Peyer's patch (tissue), 4 donors: ENCODE data around the gene GALK2. TPM values are rescaled to one million over a fixed set of nuclear protein-coding genes. Genes with fewer than 3 reads are reported as not detected.
A peak's percentile ranks its signal among the peaks of the same experiment; 100 is the strongest.

Source experiments
- DNase-seq, 3 donors: peaks; one replicate each; pipeline ENCODE4 v3.0.0-alpha.2; 2017 to 2019
- H3K27ac ChIP-seq, 4 donors: fragments of 200-600 bp; sonication (generic); one replicate each; pipeline ENCODE4 v1.5.1; 2016 to 2019
- H3K27me3 ChIP-seq, 2 donors: fragments of 200-600 bp; sonication (generic); one replicate each; pipeline ENCODE4 v1.5.1; 2019
- H3K36me3 ChIP-seq, 3 donors: fragments of 200-600 bp; sonication (generic); one replicate each; pipeline ENCODE4 v1.5.1; 2016 to 2019
- H3K4me1 ChIP-seq, 4 donors: fragments of 200-600 bp; sonication (generic); one replicate each; pipeline ENCODE4 v1.5.1; 2016 to 2019
- H3K4me3 ChIP-seq, 4 donors: fragments of 200-600 bp; sonication (generic); 1 replicate in 3 of 4; 2 replicates in 1 of 4; pipeline ENCODE4 v1.5.1; 2016 to 2019; ENCODE audit warnings: mild to moderate bottlenecking in 1 of 4
- H3K9me3 ChIP-seq, 4 donors: fragments of 200-600 bp; sonication (generic); one replicate each; pipeline ENCODE4 v1.5.1; 2016 to 2019; ENCODE audit warnings: mild to moderate bottlenecking in 1 of 4
- CTCF ChIP-seq, 6 experiments: fragments of 450-650 bp in 4 of 6; fragments of 200-600 bp in 2 of 6; sonication (generic) in 1 of 6; IDR thresholded peaks; one replicate each; pipeline ENCODE4 v1.5.1; 2017 to 2019; ENCODE audit warnings: antibody characterized with exemption in 6 of 6, mild to moderate bottlenecking in 3 of 6, moderate library complexity in 1 of 6
- POLR2A ChIP-seq, 2 donors: fragments of 450-650 bp; IDR thresholded peaks; one replicate each; pipeline ENCODE4 v1.5.1; 2017; ENCODE audit warnings: antibody characterized with exemption in 2 of 2, mild to moderate bottlenecking in 2 of 2, moderate library complexity in 2 of 2
- total RNA-seq, 4 donors: library from RNA; depleted of rRNA; stranded (reverse); fragments of >200 nt; gene quantifications; one replicate each; pipeline ENCODE4 v1.1.0, GENCODE V29; 2016

GALK2 gene
- total RNA-seq, 4 donors from 2014 or later, result 33.4 to 61.9 (median 44.3) TPM

GRCh38 chr15:49212897-49213296 lies 42.9 kb downstream of the GALK2 start:
- no peak for TF ChIP-seq CTCF (IDR thresholded peaks at IDR 0.05)
- TF ChIP-seq POLR2A (IDR thresholded peaks at IDR 0.05), result no peak
- Histone ChIP-seq H3K36me3 (peaks cover 0 to 5% (median 0%) of the 10 kb centered on the region in 3 donors), H3K27me3 (no peaks in the 10 kb centered on the region), H3K9me3 (peaks cover 0 to 2% (median 0%) of the 10 kb centered on the region in 4 donors), H3K4me3 (no peak overlapping the region), H3K27ac (no peak overlapping the region), H3K4me1 (no peaks in the 10 kb centered on the region)
- no peak for DNase-seq

- DNase-seq, result no peak
- Histone ChIP-seq H3K36me3 (peaks cover 0 to 16% (median 0%) of the 10 kb centered on the region in 3 donors), H3K9me3 (no peaks in the 10 kb centered on the region), H3K27ac (no peak overlapping the region), H3K4me3 (no peak overlapping the region), H3K4me1 (no peaks in the 10 kb centered on the region), H3K27me3 (no peaks in the 10 kb centered on the region)
- no peak for TF ChIP-seq POLR2A (IDR thresholded peaks at IDR 0.05)
- TF ChIP-seq CTCF (IDR thresholded peaks at IDR 0.05), result peak in 1 of 6 experiments; percentile 21
Measured at GRCh38 chr15:49215768-49216739, 46.0 kb downstream of the GALK2 start.

- Histone ChIP-seq H3K27me3 (no peaks in the 10 kb centered on the region), H3K4me3 (no peak overlapping the region), H3K4me1 (no peaks in the 10 kb centered on the region), H3K27ac (no peak overlapping the region), H3K36me3 (peaks cover 0 to 16% (median 0%) of the 10 kb centered on the region in 3 donors), H3K9me3 (peaks cover 0 to 3% (median 0%) of the 10 kb centered on the region in 4 donors)
- DNase-seq, result no peak
- no peak for TF ChIP-seq POLR2A (IDR thresholded peaks at IDR 0.05)
- TF ChIP-seq CTCF (IDR thresholded peaks at IDR 0.05), result no peak
Measured at GRCh38 chr15:49223536-49224274, 53.7 kb downstream of the GALK2 start.

- no peak for DNase-seq
- no peaks in the 10 kb centered on the region for H3K4me1 ChIP-seq
- H3K27ac ChIP-seq, result no peak overlapping the region
- H3K4me3 ChIP-seq, result no peak overlapping the region
- TF ChIP-seq CTCF (IDR thresholded peaks at IDR 0.05) (peak in 1 of 6 experiments; percentile 16), POLR2A (IDR thresholded peaks at IDR 0.05) (no peak)
- H3K36me3 ChIP-seq, result peaks cover 0 to 6% (median 0%) of the 10 kb centered on the region in 3 donors
- no peaks in the 10 kb centered on the region for H3K27me3 ChIP-seq
- H3K9me3 ChIP-seq, result peaks cover 0 to 3% (median 0%) of the 10 kb centered on the region in 4 donors
Measured at GRCh38 chr15:49225572-49226281, 55.7 kb downstream of the GALK2 start.

GRCh38 chr15:49227602-49228001 lies 57.6 kb downstream of the GALK2 start:
- DNase-seq, result no peak
- Histone ChIP-seq H3K27ac (no peak overlapping the region), H3K4me3 (no peak overlapping the region), H3K36me3 (peaks cover 0 to 6% (median 0%) of the 10 kb centered on the region in 3 donors), H3K4me1 (no peaks in the 10 kb centered on the region), H3K27me3 (no peaks in the 10 kb centered on the region), H3K9me3 (peaks cover 0 to 3% (median 0%) of the 10 kb centered on the region in 4 donors)
- TF ChIP-seq POLR2A (IDR thresholded peaks at IDR 0.05) (no peak), CTCF (IDR thresholded peaks at IDR 0.05) (no peak)
